Peyer's patch (tissue), 4 donors: ENCODE measurements around the gene KAT2A.

Experiments
- POLR2A ChIP-seq, 2 donors: fragments of 450-650 bp; IDR thresholded peaks; one replicate each; pipeline ENCODE4 v1.5.1; 2017; ENCODE audit warnings: antibody characterized with exemption in 2 of 2, mild to moderate bottlenecking in 2 of 2, moderate library complexity in 2 of 2
- TF ChIP-seq, protein P1 (sequence below), 6 experiments: fragments of 450-650 bp in 4 of 6; fragments of 200-600 bp in 2 of 6; sonication (generic) in 1 of 6; IDR thresholded peaks; one replicate each; pipeline ENCODE4 v1.5.1; 2017 to 2019; ENCODE audit warnings: antibody characterized with exemption in 6 of 6, mild to moderate bottlenecking in 3 of 6, moderate library complexity in 1 of 6

DNA sequence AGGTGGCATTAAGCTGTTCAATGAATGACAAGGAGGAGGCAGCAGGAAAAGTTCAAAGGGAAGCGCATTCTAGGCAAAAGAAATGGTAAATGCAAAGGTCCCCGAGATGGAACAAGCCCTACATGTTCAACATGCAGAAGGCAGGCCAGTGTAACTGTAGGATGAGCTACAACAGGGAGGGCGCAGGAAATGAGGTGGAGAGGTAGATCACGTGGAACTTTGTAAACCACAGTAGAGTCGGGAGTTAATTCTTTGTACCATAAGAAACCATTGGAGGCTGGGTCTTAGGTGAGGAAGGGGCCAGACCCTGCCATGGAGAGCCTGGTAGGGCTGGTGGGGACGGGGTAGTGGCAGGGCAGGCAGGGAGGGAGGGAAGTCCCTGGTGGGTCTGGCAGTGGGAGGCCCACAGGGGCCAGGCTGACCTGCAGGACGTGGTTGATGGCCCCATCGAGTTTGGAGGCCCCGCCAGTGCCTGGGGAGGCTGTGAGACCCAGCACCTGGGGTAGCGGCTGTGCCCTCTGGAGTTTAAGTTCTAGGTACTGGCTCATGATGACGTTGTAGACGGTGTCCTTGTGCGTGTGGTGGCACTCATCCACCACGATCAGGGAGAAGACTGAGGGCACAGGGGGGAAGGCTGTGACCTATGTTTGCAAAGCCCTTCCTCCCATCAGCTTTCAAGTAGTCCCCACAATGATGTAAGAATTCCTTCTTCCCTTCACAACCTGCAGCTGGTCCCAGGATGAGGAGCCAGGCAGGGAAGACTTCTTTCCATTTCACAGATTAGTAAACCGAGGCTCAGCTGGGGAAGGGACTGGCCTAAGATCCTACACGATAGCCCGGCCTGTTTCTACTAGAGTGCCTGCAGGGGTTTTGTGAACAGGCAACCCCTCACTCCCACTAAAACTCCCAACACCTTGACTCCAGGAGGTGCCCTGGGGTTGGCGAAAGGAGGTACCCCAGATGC, 10.6 kb downstream of the KAT2A start:
- TF ChIP-seq, protein P1, sequence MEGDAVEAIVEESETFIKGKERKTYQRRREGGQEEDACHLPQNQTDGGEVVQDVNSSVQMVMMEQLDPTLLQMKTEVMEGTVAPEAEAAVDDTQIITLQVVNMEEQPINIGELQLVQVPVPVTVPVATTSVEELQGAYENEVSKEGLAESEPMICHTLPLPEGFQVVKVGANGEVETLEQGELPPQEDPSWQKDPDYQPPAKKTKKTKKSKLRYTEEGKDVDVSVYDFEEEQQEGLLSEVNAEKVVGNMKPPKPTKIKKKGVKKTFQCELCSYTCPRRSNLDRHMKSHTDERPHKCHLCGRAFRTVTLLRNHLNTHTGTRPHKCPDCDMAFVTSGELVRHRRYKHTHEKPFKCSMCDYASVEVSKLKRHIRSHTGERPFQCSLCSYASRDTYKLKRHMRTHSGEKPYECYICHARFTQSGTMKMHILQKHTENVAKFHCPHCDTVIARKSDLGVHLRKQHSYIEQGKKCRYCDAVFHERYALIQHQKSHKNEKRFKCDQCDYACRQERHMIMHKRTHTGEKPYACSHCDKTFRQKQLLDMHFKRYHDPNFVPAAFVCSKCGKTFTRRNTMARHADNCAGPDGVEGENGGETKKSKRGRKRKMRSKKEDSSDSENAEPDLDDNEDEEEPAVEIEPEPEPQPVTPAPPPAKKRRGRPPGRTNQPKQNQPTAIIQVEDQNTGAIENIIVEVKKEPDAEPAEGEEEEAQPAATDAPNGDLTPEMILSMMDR (IDR thresholded peaks at IDR 0.05) = no peak
- no peak for TF ChIP-seq POLR2A (IDR thresholded peaks at IDR 0.05)
